Neutrophil (primary cell): ENCODE results near the gene TRMT10B.

ENCODE experiments used
- H3K27ac ChIP-seq: fragments of 200-600 bp; sonication (generic); 2 replicates; pipeline ENCODE4 v1.5.1; 2016; ENCODE audit warnings: mild to moderate bottlenecking, moderate library complexity
- H3K27me3 ChIP-seq: fragments of 200-600 bp; sonication (generic); 2 replicates; pipeline ENCODE4 v1.6.0; 2016; ENCODE audit warnings: mild to moderate bottlenecking
- H3K36me3 ChIP-seq: fragments of 200-600 bp; sonication (generic); 2 replicates; pipeline ENCODE4 v1.5.1; 2017
- H3K4me1 ChIP-seq, 2 experiments: fragments of 200-600 bp in 1 of 2; sonication (generic) in 1 of 2; 1 replicate in 1 of 2; 2 replicates in 1 of 2; pipeline versions ENCODE4 v1.5.1 to v1.6.1; 2013 to 2016; ENCODE audit warnings: low read depth in 1 of 2, low read length in 1 of 2, mild to moderate bottlenecking in 1 of 2, moderate library complexity in 1 of 2; ENCODE audit not compliant: control insufficient read depth in 1 of 2, insufficient read depth in 1 of 2
- H3K4me3 ChIP-seq, 2 experiments: fragments of 200-600 bp in 1 of 2; sonication (generic) in 1 of 2; 1 replicate in 1 of 2; 2 replicates in 1 of 2; pipeline ENCODE4 v1.5.1; 2013 to 2016; ENCODE audit warnings: low read depth in 1 of 2, low read length in 1 of 2, mild to moderate bottlenecking in 1 of 2, moderate library complexity in 1 of 2
- H3K9me3 ChIP-seq: fragments of 200-600 bp; sonication (generic); 2 replicates; pipeline ENCODE4 v1.5.1; 2016
- CTCF ChIP-seq: fragments of 200-600 bp; sonication (generic); IDR thresholded peaks from 2 replicates; pipeline ENCODE4 v1.5.1; 2016; ENCODE audit warnings: antibody characterized with exemption

The TRMT10B gene

GRCh38 chr9:37740631-37741328, 12.8 kb upstream of the TRMT10B start:
- Histone ChIP-seq H3K36me3 (no peaks in the 10 kb centered on the region), H3K27me3 (peaks cover 5% of the 10 kb centered on the region), H3K4me3 (no peak overlapping the region), H3K9me3 (no peaks in the 10 kb centered on the region), H3K27ac (no peak overlapping the region), H3K4me1 (no peaks in the 10 kb centered on the region)
- no peak for TF ChIP-seq CTCF

- TF ChIP-seq CTCF, result no peak
- no peaks in the 10 kb centered on the region for H3K9me3 ChIP-seq
Observed at GRCh38 chr9:37745970-37746369, 7.6 kb upstream of the TRMT10B start.

GRCh38 chr9:37746448-37747270, 6.9 kb upstream of the TRMT10B start:
- H3K27me3 ChIP-seq, result peaks cover 6% of the 10 kb centered on the region
- no peak for TF ChIP-seq CTCF

More at GRCh38 chr9:37745970-37746369, 7.6 kb upstream of the TRMT10B start:
- Histone ChIP-seq H3K27ac (no peak overlapping the region), H3K4me3 (no peak overlapping the region), H3K4me1 (no peaks in the 10 kb centered on the region), H3K36me3 (no peaks in the 10 kb centered on the region), H3K27me3 (peaks cover 6% of the 10 kb centered on the region)

GRCh38 chr9:37747271-37747753, 6.3 kb upstream of the TRMT10B start:
- H3K27me3 ChIP-seq, result peaks cover 6% of the 10 kb centered on the region
- no peaks in the 10 kb centered on the region for H3K9me3 ChIP-seq
- H3K4me3 ChIP-seq, result no peak overlapping the region
- H3K4me1 ChIP-seq, result no peaks in the 10 kb centered on the region
- TF ChIP-seq CTCF, result peak; percentile 64
- no peaks in the 10 kb centered on the region for H3K36me3 ChIP-seq
- H3K27ac ChIP-seq, result no peak overlapping the region

More at GRCh38 chr9:37746448-37747270, 6.9 kb upstream of the TRMT10B start:
- Histone ChIP-seq H3K4me3 (no peak overlapping the region), H3K9me3 (no peaks in the 10 kb centered on the region), H3K27ac (no peak overlapping the region), H3K36me3 (no peaks in the 10 kb centered on the region), H3K4me1 (no peaks in the 10 kb centered on the region)

GRCh38 chr9:37749129-37749528, 4.5 kb upstream of the TRMT10B start:
- Histone ChIP-seq H3K4me3 (no peak overlapping the region), H3K27me3 (peaks cover 6% of the 10 kb centered on the region), H3K27ac (no peak overlapping the region), H3K4me1 (peaks cover 7% of the 10 kb centered on the region in 2 experiments), H3K9me3 (no peaks in the 10 kb centered on the region), H3K36me3 (no peaks in the 10 kb centered on the region)
- no peak for TF ChIP-seq CTCF
